Middle frontal gyrus (tissue), 1 donor: ENCODE measurements around the gene HOXA5.

Source experiments
- DNase-seq: peaks from one replicate; pipeline ENCODE4 v3.0.0-alpha.2; 2015; ENCODE audit warnings: low spot score; ENCODE audit errors: extremely low spot score

The HOXA5 gene

DNA sequence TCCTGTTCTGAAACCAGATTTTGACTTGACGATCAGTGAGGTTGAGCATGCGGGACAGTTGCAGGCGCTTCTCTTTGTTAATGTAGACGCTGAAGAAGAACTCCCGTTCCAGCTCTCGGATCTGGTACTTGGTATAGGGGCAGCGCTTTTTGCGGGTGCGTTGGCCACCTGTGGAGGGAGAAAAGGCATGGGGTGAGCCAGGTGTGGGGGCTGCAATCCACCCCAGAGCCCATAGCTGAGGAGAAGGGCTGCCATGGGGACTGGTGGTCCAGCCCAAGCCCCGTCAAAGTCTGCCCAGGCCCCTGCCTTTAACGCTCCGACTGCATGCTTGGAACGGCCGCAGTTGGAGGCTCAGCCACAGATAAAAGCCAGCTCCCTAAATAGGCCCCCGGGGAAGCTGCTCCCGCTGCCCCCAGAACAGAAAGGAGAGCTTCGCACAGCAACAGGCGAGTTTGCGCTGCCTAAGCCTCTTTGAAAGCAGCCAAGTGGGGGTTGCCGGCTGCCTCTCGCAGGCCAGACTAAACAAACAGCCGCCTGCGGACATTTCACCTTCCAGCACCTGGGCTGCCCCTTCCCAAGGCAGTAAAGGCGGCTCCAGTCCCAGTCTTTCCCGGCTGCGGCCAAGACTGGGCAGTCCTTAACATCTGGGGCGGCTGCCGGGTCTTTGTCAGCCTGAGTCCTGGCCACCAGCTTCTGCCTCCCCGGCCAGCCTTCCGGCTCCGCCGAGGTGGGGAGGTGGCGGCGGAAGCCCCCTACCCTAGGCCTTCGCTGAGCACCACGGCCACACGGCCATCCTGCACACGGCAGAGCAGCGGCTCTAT is 39.6 kb upstream of the HOXA5 start:
- DNase-seq, result no peak

DNA sequence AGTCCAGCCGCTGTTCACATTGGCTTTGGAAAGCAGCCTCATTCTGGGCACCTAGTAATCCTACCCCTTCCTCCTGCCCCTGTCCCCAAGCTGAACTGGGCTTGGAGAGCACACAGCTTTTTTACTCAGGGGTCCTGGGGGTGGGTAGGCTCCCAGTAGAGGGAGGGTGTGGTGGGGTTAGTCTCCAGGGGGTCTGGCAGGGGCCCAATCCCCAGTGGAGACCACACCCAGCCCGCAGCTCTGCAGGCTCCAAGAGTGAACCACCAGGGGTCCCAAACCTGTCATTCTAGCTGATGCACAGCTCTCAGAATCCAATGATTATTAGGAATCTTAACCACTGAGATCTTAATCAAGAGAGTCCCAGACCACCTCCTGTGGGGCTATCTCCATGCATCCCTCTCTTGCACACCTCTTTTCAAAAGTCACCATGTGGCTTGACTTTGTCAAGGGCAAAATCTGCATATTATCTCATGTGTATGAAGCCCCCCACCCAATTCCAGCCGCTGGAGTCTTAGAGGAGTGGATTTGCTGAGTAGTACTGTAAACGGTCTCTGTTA is 38.9 kb upstream of the HOXA5 start:
- no peak for DNase-seq

- no peak for DNase-seq
Measured at GRCh38 chr7:27181795-27182275, 38.4 kb upstream of the HOXA5 start.

- DNase-seq, result no peak
Measured at GRCh38 chr7:27180431-27181420, 37.2 kb upstream of the HOXA5 start.

GRCh38 chr7:27179503-27180430 is 36.3 kb upstream of the HOXA5 start:
- no peak for DNase-seq

- DNase-seq, result no peak
Measured at GRCh38 chr7:27179030-27179429, 35.5 kb upstream of the HOXA5 start.

GRCh38 chr7:27178366-27178765 is 34.9 kb upstream of the HOXA5 start:
- no peak for DNase-seq

DNA sequence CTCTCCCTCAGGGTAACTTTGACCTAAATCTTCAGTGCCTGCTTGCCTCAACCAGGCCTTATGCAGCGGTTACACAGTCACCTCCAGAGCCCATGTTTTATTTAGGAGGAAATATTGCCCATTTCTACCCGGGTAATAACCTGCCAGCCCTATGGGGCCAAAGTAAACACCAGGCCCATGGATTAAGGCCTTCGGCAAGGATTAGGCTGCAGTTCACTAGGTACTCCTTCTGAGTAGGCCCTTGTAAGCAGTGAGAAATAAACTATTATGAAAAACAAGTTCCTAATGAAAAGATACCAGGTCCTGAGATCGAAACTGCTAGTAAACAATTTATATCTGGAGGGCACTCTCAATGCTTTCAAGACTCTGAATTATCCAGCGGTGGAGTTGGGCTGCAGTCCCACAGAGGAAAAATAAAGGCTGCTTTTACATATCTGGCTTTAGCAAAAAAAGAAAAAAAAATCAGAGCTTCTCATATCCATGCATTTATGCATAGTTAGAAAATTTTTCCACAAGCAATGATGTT is 34.4 kb upstream of the HOXA5 start:
- DNase-seq, result no peak

DNA sequence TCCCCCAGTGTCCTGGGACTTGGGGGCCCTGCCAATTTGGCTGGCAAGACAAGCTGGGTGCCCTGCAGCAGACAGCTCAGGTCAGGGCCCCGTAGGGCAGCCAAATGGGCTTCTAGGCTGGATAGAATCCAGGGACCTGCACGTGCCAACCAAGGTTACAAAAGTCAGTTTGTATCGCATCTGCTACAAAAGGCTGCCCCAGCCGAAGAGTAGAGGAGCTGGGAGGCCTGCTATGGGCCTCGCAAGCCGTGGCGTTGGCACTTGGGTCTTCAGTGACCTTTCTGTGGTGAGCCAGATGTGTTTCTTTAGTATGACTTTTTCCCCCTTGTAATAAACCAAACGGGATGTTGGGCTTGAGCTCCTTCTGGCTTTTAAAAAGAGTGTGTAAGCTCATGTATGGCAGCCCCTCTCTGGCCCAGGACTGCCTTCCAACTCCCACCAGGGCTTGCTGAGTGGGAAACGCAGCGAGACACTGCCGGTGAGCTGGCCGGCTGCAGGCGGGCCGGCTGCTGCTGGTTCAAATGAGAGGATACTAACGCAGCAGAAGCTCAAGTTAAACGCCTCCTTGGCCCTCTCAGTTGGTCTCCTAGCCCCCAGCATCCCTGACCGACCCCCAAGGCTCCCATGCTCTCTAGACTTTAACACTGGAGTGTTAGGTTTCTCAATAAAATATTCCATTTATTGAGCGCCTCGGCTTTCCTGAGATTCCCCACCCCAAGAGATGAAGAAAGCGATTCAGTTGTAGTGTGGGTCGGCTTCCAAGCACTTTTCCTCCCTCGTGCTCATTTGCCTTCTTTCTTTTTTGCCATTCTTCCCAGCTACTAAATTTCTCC is 33.7 kb upstream of the HOXA5 start:
- DNase-seq, result no peak

- DNase-seq, result no peak
Measured at GRCh38 chr7:27176524-27176845, 33.0 kb upstream of the HOXA5 start.

GRCh38 chr7:27175626-27176523 is 32.4 kb upstream of the HOXA5 start:
- DNase-seq, result no peak

GRCh38 chr7:27174874-27175625 is 31.6 kb upstream of the HOXA5 start:
- no peak for DNase-seq

GRCh38 chr7:27173956-27174873 is 30.7 kb upstream of the HOXA5 start, which contains the start of gene HOXA10:
Gene HOXA10, minus strand, starts transcription at chr7:27174320. Its CDS starts 14 bp downstream, at chr7:27174306.
- DNase-seq, result no peak

GRCh38 chr7:27173511-27173955 is 30.1 kb upstream of the HOXA5 start:
- DNase-seq, result no peak

GRCh38 chr7:27172823-27173510 is 29.5 kb upstream of the HOXA5 start:
- no peak for DNase-seq

DNA sequence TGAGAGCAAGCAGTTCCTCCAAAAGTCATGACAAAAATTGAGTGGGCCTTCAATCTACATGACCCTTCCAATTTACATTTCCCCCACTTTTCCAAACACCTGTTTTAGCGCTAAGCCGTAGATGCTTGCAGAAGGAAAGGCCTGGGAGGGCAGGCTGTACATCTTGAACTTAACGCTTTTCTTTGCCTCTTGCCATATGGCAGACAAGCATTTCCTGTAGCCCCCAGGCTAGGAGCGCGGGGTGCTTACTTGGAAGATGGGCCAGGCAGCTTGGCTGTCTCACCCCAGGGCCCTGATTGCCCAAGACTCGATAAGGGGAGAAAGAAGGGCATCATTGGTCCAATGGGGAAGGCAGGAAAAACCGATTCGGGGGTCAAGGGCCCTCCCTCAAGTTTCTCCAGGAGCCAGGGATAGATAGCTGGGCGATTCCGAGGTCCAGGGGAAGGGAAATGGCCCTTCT is 28.9 kb upstream of the HOXA5 start:
- no peak for DNase-seq
